ENCODE measurements around the gene ZNF132. TPM values are rescaled to one million over a fixed set of nuclear protein-coding genes. Genes with fewer than 3 reads are reported as not detected.

The ZNF132 gene
- total RNA-seq, 4 donors from 2014 or later, result 1.8 to 2.7 (median 2.4) TPM

- in situ Hi-C loops (cut with MboI; ENCODE audit: low sequenced_read_pairs in 4 of 4), result no loop called here
- no peak within 1 kb of the TSS for H3K27ac ChIP-seq
These were observed 44.6 kb downstream of the ZNF132 start, which contains the start of gene RNF225 for GRCh38 chr19:58395220-58395978. Gene RNF225, plus strand, starts transcription at chr19:58395656. Its CDS starts 434 bp downstream, at chr19:58396090.

DNA sequence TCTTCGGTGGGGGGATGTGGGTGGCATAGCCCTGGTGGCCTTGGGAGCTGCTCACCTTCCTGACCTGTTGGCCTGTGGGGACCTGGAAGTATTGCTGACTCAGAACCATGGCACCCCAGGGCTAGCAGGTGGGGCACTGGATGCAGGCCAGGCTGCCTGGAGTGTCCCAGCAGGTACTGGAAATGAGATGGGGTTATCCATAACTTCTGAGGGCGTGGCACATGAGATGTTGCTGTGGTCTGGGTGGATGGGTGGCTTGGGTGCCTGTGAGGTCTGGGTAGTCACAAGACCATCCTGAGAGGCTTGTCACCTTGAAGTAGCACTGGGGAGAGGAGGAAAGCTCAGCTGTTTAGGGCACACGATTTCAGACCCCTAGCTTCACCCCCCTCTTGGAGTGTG lies 45.1 kb downstream of the ZNF132 start:
- no peak for ATAC-seq
- peaks cover 0 to 4% of the 10 kb centered on the region in 2 donors for H3K4me1 ChIP-seq
- intact Hi-C loops (cut with DNase I; ENCODE audit: low total_unique reads) (no loop called here), in situ Hi-C loops (cut with MboI; ENCODE audit: low sequenced_read_pairs in 4 of 4) (no loop called here)
- TF ChIP-seq, protein P1, sequence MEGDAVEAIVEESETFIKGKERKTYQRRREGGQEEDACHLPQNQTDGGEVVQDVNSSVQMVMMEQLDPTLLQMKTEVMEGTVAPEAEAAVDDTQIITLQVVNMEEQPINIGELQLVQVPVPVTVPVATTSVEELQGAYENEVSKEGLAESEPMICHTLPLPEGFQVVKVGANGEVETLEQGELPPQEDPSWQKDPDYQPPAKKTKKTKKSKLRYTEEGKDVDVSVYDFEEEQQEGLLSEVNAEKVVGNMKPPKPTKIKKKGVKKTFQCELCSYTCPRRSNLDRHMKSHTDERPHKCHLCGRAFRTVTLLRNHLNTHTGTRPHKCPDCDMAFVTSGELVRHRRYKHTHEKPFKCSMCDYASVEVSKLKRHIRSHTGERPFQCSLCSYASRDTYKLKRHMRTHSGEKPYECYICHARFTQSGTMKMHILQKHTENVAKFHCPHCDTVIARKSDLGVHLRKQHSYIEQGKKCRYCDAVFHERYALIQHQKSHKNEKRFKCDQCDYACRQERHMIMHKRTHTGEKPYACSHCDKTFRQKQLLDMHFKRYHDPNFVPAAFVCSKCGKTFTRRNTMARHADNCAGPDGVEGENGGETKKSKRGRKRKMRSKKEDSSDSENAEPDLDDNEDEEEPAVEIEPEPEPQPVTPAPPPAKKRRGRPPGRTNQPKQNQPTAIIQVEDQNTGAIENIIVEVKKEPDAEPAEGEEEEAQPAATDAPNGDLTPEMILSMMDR (IDR thresholded peaks at IDR 0.05 in 4 of 5, conservative IDR thresholded peaks at IDR 0.05 in 1 of 5), result no peak
- TF ChIP-seq POLR2A (IDR thresholded peaks at IDR 0.05), result no peak
- no peak overlapping the region for H3K27ac ChIP-seq
- no peak for DNase-seq
- H3K9me3 ChIP-seq, result no peaks in the 10 kb centered on the region
- peaks cover 18 to 25% (median 19%) of the 10 kb centered on the region in 3 donors for H3K27me3 ChIP-seq
- H3K4me3 ChIP-seq, result no peak overlapping the region
- peaks cover 0 to 48% of the 10 kb centered on the region in 2 donors for H3K36me3 ChIP-seq

More at GRCh38 chr19:58395220-58395978, 44.6 kb downstream of the ZNF132 start, which contains the start of gene RNF225:
- Histone ChIP-seq H3K27me3 (peaks cover 18 to 25% (median 19%) of the 10 kb centered on the region in 3 donors), H3K9me3 (no peaks in the 10 kb centered on the region), H3K4me1 (peaks cover 4 to 7% of the 10 kb centered on the region in 2 donors), H3K36me3 (peaks cover 0 to 44% of the 10 kb centered on the region in 2 donors), H3K4me3 (peak within 1 kb of the TSS in 1 of 4 donors; percentile 3)
- ATAC-seq (no peak), DNase-seq (no peak)
- intact Hi-C loops (cut with DNase I; ENCODE audit: low total_unique reads), result no loop called here
- TF ChIP-seq, protein P1 (IDR thresholded peaks at IDR 0.05 in 4 of 5, conservative IDR thresholded peaks at IDR 0.05 in 1 of 5), result no peak
- no peak for TF ChIP-seq POLR2A (IDR thresholded peaks at IDR 0.05)

GRCh38 chr19:58393725-58394033 lies 46.3 kb downstream of the ZNF132 start:
- Histone ChIP-seq H3K27ac (no peak overlapping the region), H3K4me3 (no peak overlapping the region), H3K9me3 (no peaks in the 10 kb centered on the region), H3K36me3 (peaks cover 0 to 58% of the 10 kb centered on the region in 2 donors), H3K4me1 (peaks cover 0 to 4% of the 10 kb centered on the region in 2 donors), H3K27me3 (peaks cover 18 to 25% (median 19%) of the 10 kb centered on the region in 3 donors)
- intact Hi-C loops (cut with DNase I; ENCODE audit: low total_unique reads), result no loop called here
- ATAC-seq (no peak), DNase-seq (no peak)
- in situ Hi-C loops (cut with MboI; ENCODE audit: low sequenced_read_pairs in 4 of 4), result no loop called here
- TF ChIP-seq, protein P1 (IDR thresholded peaks at IDR 0.05 in 4 of 5, conservative IDR thresholded peaks at IDR 0.05 in 1 of 5), result no peak
- no peak for TF ChIP-seq POLR2A (IDR thresholded peaks at IDR 0.05)

DNA sequence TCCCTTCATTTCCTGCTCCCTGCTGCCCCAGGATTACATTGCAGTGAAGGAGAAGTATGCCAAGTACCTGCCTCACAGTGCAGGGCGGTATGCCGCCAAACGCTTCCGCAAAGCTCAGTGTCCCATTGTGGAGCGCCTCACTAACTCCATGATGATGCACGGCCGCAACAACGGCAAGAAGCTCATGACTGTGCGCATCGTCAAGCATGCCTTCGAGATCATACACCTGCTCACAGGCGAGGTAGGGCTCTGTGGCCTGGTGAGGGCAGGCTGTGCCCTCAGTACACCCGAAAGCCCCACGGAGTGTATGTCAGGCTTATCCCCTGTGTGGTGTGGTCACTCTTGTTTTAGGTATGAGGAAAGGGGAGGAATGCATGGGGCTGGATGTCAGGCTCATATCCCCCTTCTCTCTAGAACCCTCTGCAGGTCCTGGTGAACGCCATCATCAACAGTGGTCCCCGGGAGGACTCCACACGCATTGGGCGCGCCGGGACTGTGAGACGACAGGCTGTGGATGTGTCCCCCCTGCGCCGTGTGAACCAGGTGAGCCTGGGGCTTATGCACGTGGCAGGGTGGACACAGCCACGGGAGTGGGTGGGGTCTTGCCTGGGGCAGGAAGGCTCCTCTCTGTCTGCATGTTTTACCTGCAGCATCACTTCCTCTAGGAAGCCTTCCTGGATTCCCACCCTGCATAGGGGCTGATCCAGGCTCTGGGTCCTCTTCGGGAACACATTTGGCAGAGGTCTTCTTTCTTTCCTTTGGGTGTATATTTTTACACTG lies 46.8 kb downstream of the ZNF132 start:
- Histone ChIP-seq H3K27ac (no peak overlapping the region), H3K4me1 (peaks cover 5 to 8% of the 10 kb centered on the region in 2 donors), H3K4me3 (no peak overlapping the region), H3K36me3 (peaks cover 0 to 63% of the 10 kb centered on the region in 2 donors), H3K9me3 (no peaks in the 10 kb centered on the region), H3K27me3 (peaks cover 18 to 23% (median 19%) of the 10 kb centered on the region in 3 donors)
- no peak for TF ChIP-seq POLR2A (IDR thresholded peaks at IDR 0.05)
- TF ChIP-seq, protein P1 (IDR thresholded peaks at IDR 0.05 in 4 of 5, conservative IDR thresholded peaks at IDR 0.05 in 1 of 5), result no peak
- ATAC-seq (no peak), DNase-seq (no peak)
- intact Hi-C loops (cut with DNase I; ENCODE audit: low total_unique reads) (no loop called here), in situ Hi-C loops (cut with MboI; ENCODE audit: low sequenced_read_pairs in 4 of 4) (no loop called here)
